ENCODE data around the gene CTSF. TPM values are rescaled to one million over a fixed set of nuclear protein-coding genes. Genes with fewer than 3 reads are reported as not detected.
"Not testable (repeated sequence)": the region's sequence is repeated elsewhere in the genome, so short reads cannot be mapped to it uniquely, and the experiment has no call there.

The CTSF gene
- polyA plus RNA-seq, 3 donors, result 22.4 to 73.7 (median 40.3) TPM

- H3K27ac ChIP-seq (ENCODE audit: low read depth, low read length), result peak within 1 kb of the TSS; percentile 47
- WGBS, 3 donors, result 12 to 17% (median 14%) methylated on average over 65 to 68 of the region's 68 CpGs
Measured at GRCh38 chr11:66592457-66593302, 24.3 kb upstream of the CTSF start, which contains the start of the genes CCDC87 and CCS. Gene CCDC87, minus strand, starts transcription at chr11:66593063. Its CDS starts 48 bp downstream, at chr11:66593015. Gene CCS, plus strand, starts transcription at chr11:66593185. Its CDS starts 77 bp downstream, at chr11:66593262.

GRCh38 chr11:66591175-66591574 lies 22.8 kb upstream of the CTSF start:
- 66 to 91% (median 89%) methylated on average over 2 of the region's 2 CpGs for WGBS, 3 donors

GRCh38 chr11:66589996-66590675 lies 21.7 kb upstream of the CTSF start:
- WGBS, 3 donors, result 95 to 99% (median 97%) methylated on average over 7 of the region's 7 CpGs
- H3K27ac ChIP-seq (ENCODE audit: low read depth, low read length), result no peak overlapping the region

More at GRCh38 chr11:66591175-66591574, 22.8 kb upstream of the CTSF start:
- H3K27ac ChIP-seq (ENCODE audit: low read depth, low read length), result no peak overlapping the region

- H3K27ac ChIP-seq (ENCODE audit: low read depth, low read length), result not testable (repeated sequence)
- WGBS, 3 donors, result 66 to 81% (median 67%) methylated on average over 2 of the region's 2 CpGs
Measured at GRCh38 chr11:66589315-66589714, 20.9 kb upstream of the CTSF start.

GRCh38 chr11:66586136-66586535 lies 17.7 kb upstream of the CTSF start:
- no peak overlapping the region for H3K27ac ChIP-seq (ENCODE audit: low read depth, low read length)
- 62 to 68% (median 62%) methylated on average over 2 of the region's 2 CpGs for WGBS, 3 donors

- H3K27ac ChIP-seq (ENCODE audit: low read depth, low read length), result not testable (repeated sequence)
- WGBS, 3 donors, result 81 to 100% (median 91%) methylated on average over 1 of the region's 1 CpG
Measured at GRCh38 chr11:66585447-66585846, 17.0 kb upstream of the CTSF start.

GRCh38 chr11:66582565-66583147 lies 14.2 kb upstream of the CTSF start:
- WGBS, 3 donors, result 80 to 91% (median 85%) methylated on average over 3 of the region's 3 CpGs
- not testable (repeated sequence) for H3K27ac ChIP-seq (ENCODE audit: low read depth, low read length)

GRCh38 chr11:66581261-66581660 lies 12.9 kb upstream of the CTSF start:
- WGBS, 3 donors, result 70 to 85% (median 85%) methylated on average over 3 of the region's 3 CpGs
- H3K27ac ChIP-seq (ENCODE audit: low read depth, low read length), result no peak overlapping the region

GRCh38 chr11:66580803-66581202 lies 12.4 kb upstream of the CTSF start:
- H3K27ac ChIP-seq (ENCODE audit: low read depth, low read length), result no peak overlapping the region
- WGBS, 3 donors, result 63 to 78% (median 72%) methylated on average over 5 of the region's 5 CpGs

- no peak overlapping the region for H3K27ac ChIP-seq (ENCODE audit: low read depth, low read length)
- 15 to 18% (median 15%) methylated on average over 25 of the region's 25 CpGs for WGBS, 3 donors
Measured at GRCh38 chr11:66579017-66579606, 10.7 kb upstream of the CTSF start.

- WGBS, 3 donors, result 67 to 81% (median 70%) methylated on average over 2 of the region's 2 CpGs
- no peak overlapping the region for H3K27ac ChIP-seq (ENCODE audit: low read depth, low read length)
Measured at GRCh38 chr11:66570850-66571180, 2.4 kb upstream of the CTSF start.

GRCh38 chr11:66570079-66570849 lies 1.9 kb upstream of the CTSF start:
- WGBS, 3 donors, result 51 to 57% (median 52%) methylated on average over 5 of the region's 5 CpGs
- no peak overlapping the region for H3K27ac ChIP-seq (ENCODE audit: low read depth, low read length)

- 82 to 89% (median 83%) methylated on average over 7 of the region's 7 CpGs for WGBS, 3 donors
- no peak overlapping the region for H3K27ac ChIP-seq (ENCODE audit: low read depth, low read length)
Measured at GRCh38 chr11:66569076-66569475, 670 bp upstream of the CTSF start.

- 57 to 66% (median 63%) methylated on average over 15 of the region's 15 CpGs for WGBS, 3 donors
Measured at GRCh38 chr11:66567787-66568123, 651 bp downstream of the CTSF start.

GRCh38 chr11:66566221-66566620 lies 2.2 kb downstream of the CTSF start:
- H3K27ac ChIP-seq (ENCODE audit: low read depth, low read length), result no peak overlapping the region
- WGBS, 3 donors, result 93 to 94% (median 94%) methylated on average over 8 of the region's 8 CpGs

More at GRCh38 chr11:66567787-66568123, 651 bp downstream of the CTSF start:
- H3K27ac ChIP-seq (ENCODE audit: low read depth, low read length), result no peak overlapping the region

- H3K27ac ChIP-seq (ENCODE audit: low read depth, low read length), result no peak overlapping the region
- WGBS, 3 donors, result 91 to 93% (median 91%) methylated on average over 5 of the region's 5 CpGs
Measured at GRCh38 chr11:66564984-66565383, 3.4 kb downstream of the CTSF start.

- H3K27ac ChIP-seq (ENCODE audit: low read depth, low read length), result no peak overlapping the region
- 88 to 94% (median 91%) methylated on average over 14 of the region's 14 CpGs for WGBS, 3 donors
Measured at GRCh38 chr11:66564538-66564937, 3.9 kb downstream of the CTSF start.

- WGBS, 3 donors, result 91 to 96% (median 92%) methylated on average over 10 of the region's 10 CpGs
- H3K27ac ChIP-seq (ENCODE audit: low read depth, low read length), result no peak overlapping the region
Measured at GRCh38 chr11:66563832-66564231, 4.6 kb downstream of the CTSF start.
